ENCODE data around the gene RARG. TPM values are rescaled to one million over a fixed set of nuclear protein-coding genes. Genes with fewer than 3 reads are reported as not detected.

Gene RARG
- total and polyA plus RNA-seq, 2 of the 8 experiments (the other 6 are each of a cell fraction or from before 2014, with no cell fraction given), result 68.6 to 68.9 TPM

DNA sequence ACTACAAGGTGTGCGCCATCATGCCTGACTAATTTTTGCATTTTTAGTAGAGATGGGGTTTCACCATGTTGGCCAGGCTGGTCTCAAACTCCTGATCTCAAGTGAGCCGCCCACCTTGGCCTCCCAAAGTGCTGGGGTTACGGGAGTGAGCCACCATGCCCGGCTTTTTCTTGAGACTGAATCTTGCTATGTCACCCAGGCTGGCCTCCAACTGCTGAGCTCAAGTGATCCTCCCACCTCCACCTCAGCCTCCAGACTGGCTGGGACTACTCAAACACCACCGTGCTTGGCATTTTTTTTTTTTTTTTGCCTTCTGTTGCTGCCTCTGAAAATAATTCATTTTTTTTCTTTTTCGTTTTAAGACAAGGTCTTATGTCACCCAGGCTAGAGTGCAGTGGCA, 27.9 kb upstream of the RARG start:
- H3K4me1 ChIP-seq (replicated peaks in 1 of 4; ENCODE audit: control insufficient read depth in 3 of 4, insufficient read depth in 4 of 4, low read length in 3 of 4), result no peaks in the 10 kb centered on the region
- no peak overlapping the region for H2BK20ac ChIP-seq (ENCODE audit: low read length)
- H4K91ac ChIP-seq (replicated peaks; ENCODE audit: insufficient read length, low read length), result no peak overlapping the region
- no peak overlapping the region for H3K27ac ChIP-seq (ENCODE audit: low read depth, low read length)
- H3K18ac ChIP-seq (ENCODE audit: extremely low read depth, low read length), result no peak overlapping the region
- no peak overlapping the region for H2BK15ac ChIP-seq (ENCODE audit: low read length)
- no peak overlapping the region for H2BK120ac ChIP-seq (replicated peaks; ENCODE audit: low read depth, low read length)
- ChIA-PET CTCF (ENCODE audit: partially characterized antibody) (interaction anchor here (1.0 to 23.0 kb wide), 7 partner anchors 8 to 100 kb away, joined by 4 to 654 read pairs (median 11); partner anchors contain the start of gene ESPL1), POLR2A (ENCODE audit: partially characterized antibody) (interaction anchor here (0.6 to 1.7 kb wide), 3 partner anchors 39 to 47 kb away, joined by 3 read pairs; no protein-coding TSS in a partner anchor)
- no peak overlapping the region for H3K56ac ChIP-seq (replicated peaks; ENCODE audit: insufficient read length, low read depth, low read length)
- H3K4me3 ChIP-seq (ENCODE audit: extremely low read depth in 1 of 4, insufficient read depth in 2 of 4, low read depth in 3 of 4, low read length in 4 of 4), result no peak overlapping the region
- no peak overlapping the region for H3K9ac ChIP-seq (replicated peaks in 1 of 4; ENCODE audit: extremely low read depth in 1 of 4, low read depth in 3 of 4, low read length in 3 of 4)
- FAIRE-seq (no peak), DNase-seq (ENCODE audit: low read depth in 1 of 2, low spot score in 2 of 2) (no peak)
- H3K36me3 ChIP-seq (ENCODE audit: control insufficient read depth in 2 of 4, insufficient read depth in 4 of 4, low read length in 3 of 4), result no peaks in the 10 kb centered on the region
- no peak overlapping the region for H4K8ac ChIP-seq (ENCODE audit: extremely low read depth, insufficient read depth, low read length)
- H3K4me2 ChIP-seq (ENCODE audit: insufficient read depth in 1 of 2, low read depth in 2 of 2, low read length in 2 of 2), result no peak overlapping the region
- H4K20me1 ChIP-seq (replicated peaks in 1 of 2; ENCODE audit: control insufficient read depth in 1 of 2, insufficient read depth in 2 of 2, low read length in 2 of 2), result no peaks in the 10 kb centered on the region
- H3K79me2 ChIP-seq (ENCODE audit: control insufficient read depth in 1 of 2, insufficient read depth in 2 of 2, low read length in 2 of 2), result no peaks in the 10 kb centered on the region
- H3K4ac ChIP-seq (replicated peaks; ENCODE audit: insufficient read length, low read depth, low read length), result no peak overlapping the region
- no peak overlapping the region for H2AFZ ChIP-seq (ENCODE audit: low read length)
- no peaks in the 10 kb centered on the region for H3K23me2 ChIP-seq (ENCODE audit: low read depth, low read length)
- H3K27me3 ChIP-seq (replicated peaks in 1 of 4; ENCODE audit: control insufficient read depth in 3 of 4, extremely low read depth in 1 of 4, insufficient read depth in 3 of 4, low read length in 3 of 4), result no peaks in the 10 kb centered on the region
- H3K23ac ChIP-seq (ENCODE audit: insufficient read length), result no peak overlapping the region
- no peaks in the 10 kb centered on the region for H3K9me3 ChIP-seq (ENCODE audit: insufficient read depth in 2 of 2, low read depth in 1 of 2, low read length in 1 of 2)
- no peak overlapping the region for H2BK5ac ChIP-seq (ENCODE audit: low read depth, low read length)
- H3K14ac ChIP-seq (ENCODE audit: insufficient read length), result no peak overlapping the region
- no peak overlapping the region for H2AK5ac ChIP-seq (ENCODE audit: low read depth, low read length)
- H2BK12ac ChIP-seq (ENCODE audit: low read depth, low read length), result no peak overlapping the region
- H3K79me1 ChIP-seq (ENCODE audit: low read depth, low read length), result no peaks in the 10 kb centered on the region
- H4K5ac ChIP-seq (ENCODE audit: insufficient read length, low read depth, low read length), result no peak overlapping the region
- WGBS, 2 experiments (ENCODE audit: extremely low coverage in 1 of 2, insufficient coverage in 1 of 2, insufficient read length in 1 of 2, insufficient replicate concordance in 2 of 2, low coverage in 1 of 2, low lambda C conversion rate in 2 of 2, missing lambda C conversion rate in 1 of 2), result 94% methylated on average over 6 of the region's 6 CpGs; no CpG with 5 or more reads in 1 of the 2 experiments
- TF ChIP-seq CBX5 (IDR thresholded peaks at IDR 0.05; ENCODE audit: low read depth, low read length) (no peak), SP1 (IDR thresholded peaks at IDR 0.05; ENCODE audit: low read depth, low read length) (no peak), SAP30 (IDR thresholded peaks at IDR 0.05; ENCODE audit: insufficient read depth, insufficient replicate concordance, low read length) (no peak), SP2 (IDR thresholded peaks at IDR 0.05; ENCODE audit: low read length) (no peak), GABPA (IDR thresholded peaks at IDR 0.05; ENCODE audit: borderline replicate concordance, insufficient read depth, low read length) (no peak), POLR2A (IDR thresholded peaks at IDR 0.05; ENCODE audit: control extremely low read depth in 1 of 2, low read depth in 2 of 2, low read length in 2 of 2) (no peak), BACH1 (IDR thresholded peaks at IDR 0.05; ENCODE audit: low read length) (no peak), KDM5A (IDR thresholded peaks at IDR 0.05; ENCODE audit: low read length) (no peak), JUN (IDR thresholded peaks at IDR 0.05; ENCODE audit: low read depth, low read length) (no peak), JUND (IDR thresholded peaks at IDR 0.05; ENCODE audit: low read length) (no peak), HDAC2 (IDR thresholded peaks at IDR 0.05; ENCODE audit: borderline replicate concordance in 1 of 2, low read depth in 2 of 2, low read length in 2 of 2) (no peak)
